Activated T-helper 1 cell treated with anti-CD3 and anti-CD28 coated beads, Interleukin-2, amount 50 U/mL, for 16 hours (primary cell): ENCODE data around the gene USP20.

Experiments
- DNase-seq, 2 donors: peaks; one replicate each; pipeline ENCODE4 v3.0.0-alpha.2; 2020; ENCODE audit warnings: low read depth in 1 of 2, low spot score in 1 of 2

USP20 gene

DNA sequence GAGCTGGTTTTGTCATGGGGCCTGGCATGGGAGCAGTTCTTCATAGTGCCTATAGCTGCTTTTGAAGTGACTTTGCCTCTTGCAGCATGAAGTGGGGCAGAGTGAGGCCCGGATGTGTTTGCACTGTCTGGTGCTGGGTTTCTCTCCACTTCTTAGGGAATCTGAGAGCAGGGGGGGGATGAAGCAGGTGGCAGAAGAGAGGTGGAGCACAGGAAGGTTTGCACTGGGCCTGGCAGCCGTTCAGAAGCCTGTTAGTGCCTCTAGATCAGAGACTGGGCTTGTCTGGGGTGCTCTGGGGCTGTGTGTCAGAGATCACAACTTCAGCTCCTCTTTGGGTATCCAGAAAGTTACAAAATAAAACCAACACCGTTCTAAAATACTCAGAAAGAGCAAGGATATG is 18.4 kb downstream of the USP20 start:
- no peak for DNase-seq

DNA sequence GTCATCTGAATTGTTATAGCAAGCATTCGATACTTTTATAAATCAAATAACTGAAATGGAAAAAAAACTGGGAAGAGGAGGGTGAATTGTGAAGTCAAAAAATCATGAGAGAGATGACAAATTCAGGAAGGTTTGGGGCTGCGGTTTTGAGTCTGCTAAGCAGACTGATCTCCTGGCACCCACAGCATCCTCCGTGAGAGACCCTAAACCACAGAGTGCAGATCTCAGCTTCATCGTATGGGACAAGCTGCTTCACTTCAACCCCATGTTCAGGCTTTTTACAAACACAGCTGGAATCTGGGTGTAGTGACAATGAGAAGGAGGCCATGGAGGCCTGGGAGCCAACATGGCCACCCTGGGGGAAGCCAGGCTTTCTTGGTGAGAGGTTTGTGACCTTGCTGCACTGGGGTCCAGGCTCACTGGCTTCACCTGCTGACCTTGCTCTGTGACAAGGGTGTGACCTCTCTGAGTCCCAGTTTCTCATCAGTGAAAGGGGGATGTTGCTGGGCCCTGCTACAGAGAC is 19.4 kb downstream of the USP20 start:
- DNase-seq: no peak

DNA sequence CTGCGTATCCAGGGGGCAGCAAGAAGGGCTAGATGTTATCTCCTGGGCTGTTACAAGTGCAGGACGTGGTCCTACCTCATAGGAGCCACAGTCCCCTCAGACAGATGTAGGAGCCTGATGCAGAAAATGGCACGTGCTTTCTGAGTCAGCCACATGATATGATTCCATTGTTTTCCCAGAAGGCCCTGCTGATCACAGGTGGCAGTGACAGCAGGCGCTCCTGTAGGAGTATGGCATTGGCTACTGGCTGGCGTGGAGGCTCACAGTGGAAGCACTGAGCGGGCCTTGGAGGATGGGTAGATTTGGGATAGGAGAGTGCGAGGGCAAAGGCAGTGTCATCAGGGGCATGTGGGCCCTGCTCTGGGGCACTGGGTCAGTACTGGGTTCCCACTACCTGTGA is 21.9 kb downstream of the USP20 start:
- DNase-seq: no peak

DNA sequence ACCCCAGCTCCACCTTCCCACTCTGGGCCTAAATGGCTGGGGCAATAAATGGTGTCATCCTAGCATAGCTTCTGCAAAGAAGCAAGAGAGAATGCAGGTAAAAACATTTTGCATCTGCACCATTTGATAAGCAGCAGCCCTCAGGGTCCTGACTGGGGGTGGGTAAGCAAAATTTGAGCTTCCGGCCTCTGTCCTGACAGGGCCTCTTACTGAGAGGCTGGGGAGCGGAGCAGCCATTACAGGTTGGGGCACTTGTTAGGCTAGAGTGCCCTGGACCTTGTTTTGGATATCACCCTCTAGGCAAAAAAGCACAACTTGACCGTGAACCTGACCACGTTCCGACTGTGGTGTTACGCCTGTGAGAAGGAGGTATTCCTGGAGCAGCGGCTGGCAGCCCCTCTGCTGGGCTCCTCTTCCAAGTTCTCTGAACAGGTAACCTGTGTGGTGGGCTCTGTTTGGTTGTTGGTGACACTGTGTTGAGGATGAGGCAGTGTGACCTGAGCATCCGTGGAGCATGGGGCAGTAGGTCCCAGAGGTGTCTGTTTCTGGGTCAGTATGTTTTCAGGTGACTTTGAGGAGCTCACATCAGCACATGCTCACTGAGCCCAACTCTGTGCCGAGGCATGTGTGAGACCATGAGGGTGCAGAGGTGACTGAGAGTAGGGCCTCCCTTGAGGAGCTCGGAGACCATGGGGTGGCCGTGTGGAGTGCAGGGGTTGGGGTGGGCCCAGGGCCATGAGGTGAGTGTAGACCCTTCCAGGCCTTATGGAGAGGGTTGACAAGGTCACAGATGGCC is 23.1 kb downstream of the USP20 start:
- DNase-seq: no peak

DNA sequence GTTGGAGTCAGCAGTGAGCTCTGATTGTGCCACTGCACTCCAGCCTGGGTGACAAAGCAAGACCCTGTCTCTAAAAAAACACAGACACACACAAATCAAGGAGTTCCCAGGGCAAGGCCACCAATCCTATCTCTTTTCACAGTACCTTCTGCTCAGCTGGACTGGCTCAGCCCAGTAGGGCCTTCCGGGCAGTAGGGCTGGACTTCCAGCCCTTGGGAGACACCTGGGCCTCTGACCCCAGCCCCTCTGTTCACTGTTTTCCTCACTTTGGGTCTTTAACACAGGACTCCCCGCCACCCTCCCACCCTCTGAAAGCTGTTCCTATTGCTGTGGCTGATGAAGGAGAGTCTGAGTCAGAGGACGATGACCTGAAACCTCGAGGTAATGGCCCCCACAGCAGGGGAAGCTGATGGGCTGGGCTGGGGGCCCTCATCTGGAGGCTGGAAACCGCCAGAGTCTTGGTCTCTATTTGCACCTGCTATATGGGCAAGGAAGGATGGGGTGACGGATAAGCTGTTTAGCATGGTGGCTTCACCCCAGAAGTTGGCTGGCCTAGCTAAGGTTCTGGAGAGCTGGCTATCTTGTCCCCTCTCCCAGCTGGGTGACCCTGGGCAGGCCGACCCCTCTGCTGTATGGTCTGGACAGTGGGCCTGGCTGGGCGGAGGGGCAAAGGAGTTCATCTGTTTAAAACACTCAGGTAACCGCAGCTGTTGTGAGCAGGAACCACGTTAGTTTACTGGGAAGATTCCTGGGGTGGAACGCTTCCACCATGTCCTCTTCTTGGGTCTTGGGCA is 25.6 kb downstream of the USP20 start:
- DNase-seq: no peak

DNA sequence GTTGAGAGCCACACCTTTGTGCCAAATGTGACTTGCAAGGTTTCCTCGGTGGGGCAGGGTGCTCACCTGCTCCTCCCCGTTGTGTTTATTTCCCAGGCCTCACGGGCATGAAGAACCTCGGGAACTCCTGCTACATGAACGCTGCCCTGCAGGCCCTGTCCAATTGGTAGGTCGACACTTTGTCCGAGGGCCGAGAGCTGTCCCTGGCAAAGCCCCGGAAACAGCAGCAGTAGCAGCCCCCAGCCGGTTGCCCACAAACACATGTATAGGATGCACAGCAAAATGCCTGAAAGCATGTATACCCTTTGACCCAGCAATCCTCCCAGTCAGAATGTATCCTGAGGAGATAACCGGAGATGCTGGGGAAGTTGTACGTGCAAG is 26.2 kb downstream of the USP20 start:
- no peak for DNase-seq

DNA sequence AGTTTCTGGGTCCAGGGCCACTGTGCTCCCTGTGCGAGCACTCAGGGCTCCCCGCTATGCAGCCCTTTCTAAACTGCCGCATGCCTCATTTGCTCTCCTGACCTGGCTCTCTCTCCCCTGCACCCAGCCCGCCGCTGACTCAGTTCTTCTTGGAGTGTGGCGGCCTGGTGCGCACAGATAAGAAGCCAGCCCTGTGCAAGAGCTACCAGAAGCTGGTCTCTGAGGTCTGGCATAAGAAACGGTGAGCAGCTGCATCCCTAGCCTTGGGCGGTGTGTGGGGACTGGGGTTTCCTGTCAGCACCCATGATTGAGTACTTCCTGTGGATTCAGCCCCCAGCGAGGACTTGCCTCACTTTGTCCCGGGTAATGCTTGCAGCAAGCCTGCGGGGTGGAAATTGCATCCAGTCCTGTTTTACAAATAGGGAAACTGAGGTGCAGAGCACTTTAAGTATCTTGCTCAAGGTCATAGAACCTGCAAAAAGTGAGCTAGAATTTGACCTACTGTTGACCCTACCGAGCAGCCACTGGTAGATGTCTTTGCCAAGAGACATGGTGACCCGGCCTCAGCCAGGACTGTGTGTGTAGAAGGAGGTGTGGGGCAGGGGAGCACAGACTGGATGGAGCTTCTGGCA is 27.9 kb downstream of the USP20 start:
- peak in 1 of 2 donors; percentile 49 for DNase-seq

DNA sequence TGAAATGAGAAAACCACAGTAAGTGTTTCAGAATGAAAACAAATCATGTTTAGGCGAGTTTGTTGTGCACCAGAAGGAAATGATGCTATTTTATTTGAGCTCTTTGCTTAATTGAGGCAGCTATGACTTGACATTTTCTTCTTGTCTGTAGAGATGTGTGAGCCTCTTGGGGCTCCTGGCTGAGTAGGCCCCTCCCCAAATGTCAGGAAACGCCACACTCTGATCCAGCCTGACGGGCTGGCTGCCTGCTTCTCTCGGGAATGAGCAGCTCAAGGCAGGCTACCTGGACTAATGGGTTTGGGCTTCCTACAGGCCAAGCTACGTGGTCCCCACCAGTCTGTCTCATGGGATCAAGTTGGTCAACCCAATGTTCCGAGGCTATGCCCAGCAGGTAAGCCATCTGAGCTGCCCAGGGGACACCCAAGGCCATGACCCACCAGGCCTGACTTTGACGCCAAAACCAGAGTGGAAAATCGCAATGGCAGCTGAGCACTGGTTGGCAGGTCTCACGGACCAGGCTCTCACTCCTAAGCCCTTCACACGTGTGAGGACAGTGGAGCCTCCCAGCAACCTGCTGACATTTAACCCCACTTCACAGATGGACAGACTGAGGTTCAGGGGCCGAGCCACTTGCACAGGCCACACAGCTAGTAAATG is 29.9 kb downstream of the USP20 start:
- no peak for DNase-seq

DNA sequence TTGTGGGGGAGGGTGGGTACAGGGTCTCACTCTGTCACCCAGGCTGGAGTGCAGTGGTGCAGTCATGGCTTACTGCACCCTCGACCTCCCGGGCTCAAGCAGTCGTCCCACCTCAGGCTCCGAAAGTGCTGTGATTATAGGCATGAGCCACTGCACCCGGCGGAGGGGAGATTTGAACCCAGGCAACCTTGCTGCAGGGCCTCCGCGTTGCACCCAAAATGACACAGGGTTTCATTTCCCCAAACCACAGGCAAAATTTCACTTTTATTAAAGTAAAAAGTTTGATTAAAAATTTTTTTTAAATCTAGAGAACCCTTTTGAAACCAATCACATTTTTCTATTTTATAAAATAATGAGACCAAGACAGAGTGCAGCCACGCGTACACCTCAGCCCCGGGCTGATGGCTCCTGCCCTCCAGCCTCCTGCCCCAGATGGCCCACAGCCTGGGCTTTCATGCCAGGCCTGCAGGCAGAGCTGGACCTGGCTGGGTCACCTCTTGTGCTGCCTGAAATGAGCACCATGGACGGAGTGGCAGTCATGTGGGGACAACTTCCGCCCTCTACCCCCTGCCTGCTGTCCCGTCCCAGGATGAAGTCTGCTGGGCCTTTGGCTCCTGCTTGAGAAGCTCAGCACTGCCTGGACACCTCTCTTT is 30.5 kb downstream of the USP20 start:
- no peak for DNase-seq

DNA sequence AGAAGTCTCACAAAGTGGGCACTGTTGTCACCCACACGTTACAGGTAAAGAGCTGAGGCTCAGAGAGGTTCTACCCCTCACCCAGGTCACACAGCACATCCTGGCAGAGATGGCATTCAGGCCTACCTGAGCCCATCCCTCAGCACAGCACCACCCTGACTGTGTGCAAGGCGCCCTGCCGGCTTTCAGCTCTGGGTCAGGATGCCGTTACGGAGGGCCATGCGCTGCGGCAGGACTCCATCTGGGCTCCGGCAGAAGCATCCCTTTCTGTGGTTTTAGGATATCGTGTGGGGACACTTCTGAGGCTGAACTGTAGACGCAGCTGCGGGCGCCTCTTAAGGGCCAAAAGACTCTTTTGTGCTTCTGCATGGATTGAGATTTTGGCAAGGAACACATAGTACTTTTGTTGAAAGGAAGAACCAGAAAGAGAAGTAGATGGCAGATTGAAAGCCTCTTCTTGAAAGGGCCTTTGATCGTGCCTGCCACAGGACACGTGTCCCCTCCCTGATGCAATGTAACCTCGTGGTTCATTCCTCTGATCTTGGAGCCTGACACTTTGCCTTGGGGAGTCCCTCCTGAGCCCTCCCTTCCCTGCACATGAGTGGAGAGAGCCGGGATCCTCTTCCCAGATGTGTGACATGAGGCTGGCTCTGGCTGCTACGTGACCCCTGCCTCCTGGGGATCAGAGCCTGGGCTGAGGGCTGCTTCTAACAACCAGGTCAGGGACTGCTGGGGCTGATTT is 31.3 kb downstream of the USP20 start:
- DNase-seq: no peak

DNA sequence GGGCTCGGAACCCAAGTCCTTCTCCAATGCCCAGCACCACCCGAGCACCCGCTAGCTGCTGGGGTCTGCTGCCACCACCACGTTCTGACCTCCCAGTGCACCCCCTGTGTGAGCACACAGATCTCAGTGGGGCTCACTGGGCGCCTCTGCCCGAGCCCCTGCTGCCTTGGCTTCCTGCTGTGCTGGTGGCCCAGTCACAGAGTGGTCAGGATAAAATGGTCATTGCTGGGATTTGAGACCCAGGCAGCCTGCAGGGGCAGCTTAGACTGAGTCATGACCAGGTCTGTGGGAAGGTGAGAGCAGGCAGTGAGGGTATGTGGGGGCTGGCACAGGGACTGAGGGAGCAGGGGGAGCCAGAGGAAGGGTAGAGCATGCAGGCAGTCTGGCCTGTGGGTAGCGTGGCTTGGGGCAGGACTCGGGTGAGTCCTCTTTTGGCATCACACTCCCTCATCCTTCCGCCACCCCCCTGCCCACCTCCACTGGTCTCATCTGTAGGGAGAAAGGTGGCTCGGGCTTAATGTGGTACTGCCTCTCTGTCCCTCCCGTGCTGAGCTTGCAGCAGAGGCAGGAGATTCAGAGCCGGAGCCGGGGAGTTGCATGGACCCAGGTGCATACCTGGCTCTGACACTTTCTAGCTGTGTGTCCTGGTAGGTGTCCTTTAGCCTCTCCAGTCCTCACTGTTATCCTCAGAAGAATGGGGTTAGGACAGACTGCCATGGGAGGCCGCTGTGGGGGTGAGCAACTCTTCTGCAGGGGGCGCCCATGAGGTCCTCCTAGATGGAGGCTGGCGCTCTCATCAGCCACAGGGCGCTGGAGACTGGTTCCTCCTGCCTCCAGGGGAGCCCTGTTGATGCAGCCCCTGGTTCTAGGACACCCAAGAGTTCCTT is 32.1 kb downstream of the USP20 start:
- no peak for DNase-seq

DNA sequence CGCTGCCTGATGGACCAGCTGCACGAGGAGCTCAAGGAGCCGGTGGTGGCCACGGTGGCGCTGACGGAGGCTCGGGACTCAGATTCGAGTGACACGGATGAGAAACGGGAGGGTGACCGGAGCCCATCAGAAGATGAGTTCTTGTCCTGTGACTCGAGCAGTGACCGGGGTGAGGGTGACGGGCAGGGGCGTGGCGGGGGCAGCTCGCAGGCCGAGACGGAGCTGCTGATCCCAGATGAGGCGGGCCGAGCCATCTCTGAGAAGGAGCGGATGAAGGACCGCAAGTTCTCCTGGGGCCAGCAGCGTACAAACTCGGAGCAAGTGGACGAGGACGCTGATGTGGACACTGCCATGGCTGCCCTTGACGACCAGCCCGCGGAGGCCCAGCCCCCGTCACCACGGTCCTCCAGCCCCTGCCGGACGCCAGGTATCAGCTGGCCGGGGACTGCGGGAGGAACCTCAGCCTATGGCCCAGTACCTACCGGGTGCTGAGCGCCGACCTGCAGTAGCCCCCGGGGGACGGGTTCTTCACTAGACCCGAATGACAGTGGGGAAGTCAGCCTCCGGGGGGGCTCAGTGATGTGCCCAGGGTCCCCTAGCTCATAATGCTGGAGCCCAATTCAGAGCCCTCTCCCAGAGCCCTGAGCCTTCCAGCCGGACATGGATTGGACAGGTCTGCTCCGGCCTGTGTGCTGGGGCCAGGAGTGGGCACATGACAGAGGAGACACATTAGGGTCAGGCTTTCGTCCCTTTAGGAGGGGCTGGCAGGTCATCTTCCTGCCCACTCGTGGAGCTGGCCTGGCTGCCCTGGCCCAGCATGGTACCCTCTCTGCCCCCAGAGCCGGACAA is 33.0 kb downstream of the USP20 start:
- DNase-seq: no peak

DNA sequence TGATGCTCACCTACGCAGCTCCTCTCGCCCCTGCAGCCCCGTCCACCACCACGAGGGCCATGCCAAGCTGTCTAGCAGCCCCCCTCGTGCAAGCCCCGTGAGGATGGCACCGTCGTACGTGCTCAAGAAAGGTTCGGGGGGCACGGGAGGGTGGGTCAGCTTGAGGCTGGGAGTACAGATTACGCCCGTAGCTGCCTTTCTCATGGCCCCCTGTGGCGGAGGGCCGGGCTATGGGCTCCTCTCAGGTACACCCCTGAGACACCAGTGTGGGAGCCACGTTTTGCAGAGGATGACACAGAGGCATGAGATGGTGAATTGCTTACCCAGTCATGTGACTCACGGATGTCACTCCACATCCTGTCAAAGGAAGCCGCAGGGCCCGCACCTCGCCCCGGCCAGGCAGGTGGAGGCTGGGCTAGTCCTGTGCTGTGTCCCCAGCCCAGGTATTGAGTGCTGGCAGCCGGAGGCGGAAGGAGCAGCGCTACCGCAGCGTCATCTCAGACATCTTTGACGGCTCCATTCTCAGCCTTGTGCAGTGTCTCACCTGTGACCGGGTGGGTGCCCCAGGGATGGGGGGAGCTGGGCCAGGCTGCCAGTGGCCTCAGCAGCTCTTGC is 33.7 kb downstream of the USP20 start:
- DNase-seq: peak; percentile 82 to 84

DNA sequence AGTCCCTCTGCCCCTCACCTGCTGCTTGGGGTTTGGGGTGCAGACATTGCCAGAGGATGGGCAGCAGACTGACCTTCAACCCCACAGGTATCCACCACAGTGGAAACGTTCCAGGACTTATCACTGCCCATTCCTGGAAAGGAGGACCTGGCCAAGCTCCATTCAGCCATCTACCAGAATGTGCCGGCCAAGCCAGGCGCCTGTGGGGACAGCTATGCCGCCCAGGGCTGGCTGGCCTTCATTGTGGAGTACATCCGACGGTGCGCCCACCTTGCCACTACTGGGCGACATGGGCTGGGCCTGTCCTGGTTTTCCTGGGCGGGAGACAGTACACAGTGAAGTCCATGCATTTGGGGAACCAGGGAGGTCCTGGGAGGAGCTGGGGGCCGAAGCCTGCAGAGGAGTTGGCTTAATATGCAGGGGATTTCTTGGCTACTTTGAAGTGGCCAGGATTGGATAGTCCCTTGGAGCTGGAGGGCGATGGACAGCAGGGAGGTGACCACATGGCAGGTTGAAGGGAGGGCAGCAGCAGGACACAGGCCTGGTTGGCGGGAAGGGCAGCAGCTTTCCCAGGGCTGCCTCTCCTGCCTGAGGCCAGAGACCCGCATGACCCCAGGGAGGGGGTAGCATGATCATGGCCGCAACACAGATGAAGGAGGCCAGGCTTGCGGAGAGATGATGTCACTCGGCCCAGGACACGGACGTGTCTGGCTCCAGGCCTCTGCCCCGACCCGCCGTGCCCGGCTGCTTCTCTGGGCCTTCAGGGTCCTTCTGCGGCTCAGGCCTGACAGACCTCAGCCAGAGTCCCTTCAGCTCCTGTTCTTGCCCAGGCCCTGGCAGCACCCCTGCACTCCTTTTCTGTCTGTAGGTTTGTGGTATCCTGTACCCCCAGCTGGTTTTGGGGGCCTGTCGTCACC is 34.6 kb downstream of the USP20 start:
- DNase-seq: no peak

DNA sequence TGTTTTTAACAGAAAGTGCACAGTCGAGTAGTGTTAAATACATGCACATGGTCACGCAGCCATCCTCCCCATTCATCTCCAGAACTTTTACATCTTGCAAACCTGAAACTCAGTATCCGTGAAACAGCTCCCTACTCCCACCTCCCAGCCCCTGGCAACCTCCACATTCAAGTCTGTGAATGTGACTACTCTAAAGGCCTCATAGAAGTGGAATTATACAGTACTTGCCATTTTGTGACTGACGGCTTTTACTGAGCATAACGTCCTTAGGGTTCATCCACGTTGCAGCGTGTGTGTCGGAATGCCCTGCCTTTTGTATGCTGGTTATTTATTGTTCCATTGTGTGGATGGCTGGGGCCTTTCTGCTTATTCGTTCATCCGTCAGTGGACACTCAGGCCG is 35.8 kb downstream of the USP20 start:
- no peak for DNase-seq

DNA sequence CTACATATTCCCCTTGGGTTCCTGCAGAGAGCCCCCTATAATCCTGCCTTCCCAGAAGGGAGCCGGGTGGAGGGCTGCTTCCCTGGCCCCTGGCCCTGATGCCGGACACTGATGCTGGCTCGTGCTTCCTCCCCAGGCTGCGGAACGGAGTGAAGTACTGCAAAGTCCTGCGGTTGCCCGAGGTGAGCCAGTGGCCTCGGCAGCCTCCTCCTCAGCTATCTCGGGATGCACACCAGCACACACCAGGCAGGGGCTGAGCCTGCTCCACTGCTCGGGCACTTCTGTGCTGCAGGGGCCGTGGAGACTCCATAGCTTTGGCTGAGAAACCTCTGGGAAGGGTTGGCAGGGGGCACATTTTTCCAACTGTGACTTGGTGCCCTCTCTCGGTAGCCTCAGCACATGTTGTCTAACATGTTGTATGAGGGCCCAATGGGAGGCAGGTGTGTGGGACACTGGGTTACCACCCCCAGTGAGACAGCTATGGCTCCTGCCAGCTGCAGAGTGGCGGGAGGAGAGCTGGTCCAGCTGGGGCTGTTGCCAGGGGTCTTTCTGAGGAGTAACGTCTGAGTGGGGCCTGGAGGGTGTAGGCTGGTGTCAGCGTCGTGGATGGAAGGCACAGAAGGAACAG is 38.4 kb downstream of the USP20 start:
- DNase-seq: no peak
